HCT116 (cell line): ENCODE measurements around the gene CBLB. TPM values are rescaled to one million over a fixed set of nuclear protein-coding genes. Genes with fewer than 3 reads are reported as not detected.

ENCODE experiments used
- ATAC-seq: fragments of 200-7000 bp; cut with Tn5 transposase; 2 replicates; pipeline ENCODE4 v1.9.1; 2020; ENCODE audit warnings: mild to moderate bottlenecking, moderate library complexity
- BruUV-seq: library from RNA; stranded (reverse); fragments of 400-500 nt; replicated peaks from 2 replicates; lab custom pipeline; 2021; lab: Mats Ljungman, UMichigan
- CTCF ChIA-PET: fragments of 300-600 bp; sonication (Branson Sonifier 250); formaldehyde crosslinking; loops from one replicate; lab custom pipeline; 2021; ENCODE audit warnings: antibody characterized with exemption; lab: Charles Lee
- POLR2A ChIA-PET: fragments of 300-600, 350-600 bp; sonication (Branson Sonifier 250); formaldehyde crosslinking; loops from one replicate; lab custom pipeline; 2021; ENCODE audit warnings: antibody characterized with exemption; lab: Charles Lee
- RAD21 ChIA-PET, 2 experiments: fragments of 300-600 bp; sonication (Branson Sonifier 250); formaldehyde crosslinking; loops; one replicate each; lab custom pipeline; 2023; ENCODE audit warnings: low total read pairs in 2 of 2; ENCODE audit not compliant: uncharacterized antibody in 2 of 2, unreplicated experiment in 2 of 2, low non-redundant PET in 1 of 2; lab: Charles Lee
- DNase-seq: peaks from one replicate; pipeline ENCODE4 v3.0.0-alpha.2; 2010; ENCODE audit warnings: low read depth, low spot score
- H2AFZ ChIP-seq: fragments of 200-600 bp; shearing (Covaris generic), sonication (generic); 2 replicates; pipeline ENCODE4 v1.6.1; 2017; ENCODE audit warnings: low read depth, mixed run types, mixed read lengths, antibody characterized with exemption, low read length; ENCODE audit not compliant: poor library complexity, severe bottlenecking
- H3K27ac ChIP-seq: 2 replicates; pipeline ENCODE4 v1.5.1; 2012; ENCODE audit warnings: low read depth, low read length
- H3K27me3 ChIP-seq: fragments of 200-600 bp; sonication (generic); 2 replicates; pipeline ENCODE4 v1.6.1; 2016; ENCODE audit warnings: mixed run types, low read length, mixed read lengths; ENCODE audit not compliant: insufficient read depth
- H3K36me3 ChIP-seq, 2 experiments: fragments of 200-500 bp in 1 of 2; fragments of 200-600 bp in 1 of 2; sonication (Bioruptor generic) in 1 of 2; sonication (generic) in 1 of 2; 2 replicates each; pipeline versions ENCODE4 v1.5.1 to v1.6.1; 2014 to 2016; ENCODE audit warnings: low read length in 2 of 2, inconsistent platforms in 1 of 2, mixed read lengths in 1 of 2, mixed run types in 1 of 2; ENCODE audit not compliant: insufficient read depth in 2 of 2, control insufficient read depth in 1 of 2
- H3K4me1 ChIP-seq, 2 experiments: fragments of 200-600 bp in 1 of 2; sonication (generic) in 1 of 2; 2 replicates each; pipeline versions ENCODE4 v1.5.1 to v1.6.1; 2012 to 2017; ENCODE audit warnings: low read length in 2 of 2, inconsistent platforms in 1 of 2, mild to moderate bottlenecking in 1 of 2, mixed read lengths in 1 of 2, mixed run types in 1 of 2, moderate library complexity in 1 of 2; ENCODE audit not compliant: insufficient read depth in 2 of 2, control insufficient read depth in 1 of 2
- H3K4me2 ChIP-seq: fragments of 200-600 bp; sonication (generic); 2 replicates; pipeline ENCODE4 v1.6.1; 2017; ENCODE audit warnings: mixed run types, low read length, mixed read lengths
- H3K4me3 ChIP-seq, 2 experiments: fragments of 200-600 bp in 1 of 2; sonication (generic) in 1 of 2; replicated peaks in 1 of 2; 2 replicates each; pipeline ENCODE4 v1.5.1; 2011 to 2016; ENCODE audit warnings: low read length in 2 of 2, control low read depth in 1 of 2, low read depth in 1 of 2, mild to moderate bottlenecking in 1 of 2, mixed read lengths in 1 of 2, mixed run types in 1 of 2
- H3K79me2 ChIP-seq: fragments of 200-600 bp; sonication (generic); 2 replicates; pipeline ENCODE4 v1.6.1; 2017; ENCODE audit warnings: mild to moderate bottlenecking, mixed run types, low read length, moderate library complexity, mixed read lengths; ENCODE audit not compliant: insufficient read depth
- H3K9ac ChIP-seq: fragments of 200-600 bp; sonication (generic); 2 replicates; pipeline ENCODE4 v1.6.1; 2016; ENCODE audit warnings: low read length, mixed read lengths
- H3K9me2 ChIP-seq: fragments of 200-600 bp; sonication (generic), shearing (Covaris generic); 2 replicates; pipeline ENCODE4 v1.6.1; 2017; ENCODE audit warnings: mixed run types, mild to moderate bottlenecking, moderate library complexity; ENCODE audit not compliant: insufficient read depth
- H3K9me3 ChIP-seq, 2 experiments: fragments of 200-500 bp in 1 of 2; fragments of 200-600 bp in 1 of 2; sonication (Bioruptor generic) in 1 of 2; sonication (generic) in 1 of 2; 2 replicates each; pipeline ENCODE4 v1.6.1; 2014 to 2017; ENCODE audit warnings: low read length in 2 of 2, mixed read lengths in 2 of 2, inconsistent platforms in 1 of 2, low read depth in 1 of 2, mild to moderate bottlenecking in 1 of 2, mixed run types in 1 of 2, moderate library complexity in 1 of 2; ENCODE audit not compliant: control insufficient read depth in 1 of 2, insufficient read depth in 1 of 2
- H4K20me1 ChIP-seq: fragments of 200-600 bp; sonication (generic), shearing (Covaris generic); 2 replicates; pipeline ENCODE4 v1.6.1; 2017; ENCODE audit warnings: mixed run types, mild to moderate bottlenecking, moderate library complexity; ENCODE audit not compliant: insufficient read depth
- CBX3 ChIP-seq: IDR thresholded peaks from 2 replicates; pipeline ENCODE4 v1.6.1; 2012; ENCODE audit warnings: low read depth
- CEBPB ChIP-seq: IDR thresholded peaks from 2 replicates; pipeline ENCODE4 v1.6.1; 2012; ENCODE audit warnings: low read depth
- EZH2 ChIP-seq: fragments of 200-600 bp; sonication (generic); IDR thresholded peaks from 2 replicates; pipeline ENCODE4 v1.6.1; 2017; ENCODE audit warnings: antibody characterized with exemption, mixed run types
- JUND ChIP-seq: IDR thresholded peaks from 2 replicates; pipeline ENCODE4 v1.6.1; 2012
- POLR2AphosphoS5 ChIP-seq: IDR thresholded peaks from 2 replicates; pipeline ENCODE4 v1.6.1; 2011; ENCODE audit warnings: mild to moderate bottlenecking, low read depth, low read length, moderate library complexity
- ZFX ChIP-seq: fragments of 450-650 bp; IDR thresholded peaks from 2 replicates; pipeline ENCODE4 v1.6.1; 2017
- ZNF274 ChIP-seq: fragments of 200-500 bp; sonication (Bioruptor generic); IDR thresholded peaks from 2 replicates; pipeline ENCODE4 v1.6.1; 2014; ENCODE audit warnings: mild to moderate bottlenecking, low read depth, low read length, inconsistent platforms
- intact Hi-C: fragments of 100-400 bp; cut with micrococcal nuclease; formaldehyde crosslinking; loops from 2 replicates; pipeline ENCODE4 v1.10.0; 2022
- total RNA-seq: library from RNA; stranded (reverse); gene quantifications from one replicate; pipeline ENCODE4 v1.2.1, GENCODE V29; 2021; ENCODE audit not compliant: unreplicated experiment
- TF ChIP-seq, protein P1 (sequence below): IDR thresholded peaks from 2 replicates; pipeline ENCODE4 v1.6.1; 2011; ENCODE audit warnings: mild to moderate bottlenecking, low read length, moderate library complexity; ENCODE audit not compliant: insufficient replicate concordance; ENCODE audit errors: extremely low read depth

Gene CBLB
- total RNA-seq, 1 experiment from 2014 or later: 10.4 TPM

DNA sequence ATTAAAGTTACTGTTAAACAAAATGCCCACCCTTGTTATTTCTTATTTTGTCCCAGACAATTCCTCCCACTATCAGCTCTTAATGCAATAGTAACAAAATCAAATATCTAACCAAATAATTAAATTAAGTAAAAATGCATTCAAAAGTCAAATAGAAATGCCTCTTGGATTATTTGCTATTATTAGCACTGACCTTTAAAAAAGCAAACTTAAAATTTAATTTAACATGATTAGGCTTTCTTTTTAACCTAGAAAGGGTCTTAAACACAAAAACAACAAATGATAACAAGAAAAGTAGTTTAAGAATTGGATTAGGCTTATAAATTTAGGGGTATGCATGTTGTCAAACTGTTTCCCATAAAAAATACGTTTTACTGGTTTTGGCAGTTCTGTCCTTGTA, 159.8 kb downstream of the CBLB start:
- Histone ChIP-seq H3K27ac (no peak overlapping the region), H3K9me2 (no peaks in the 10 kb centered on the region), H3K79me2 (no peaks in the 10 kb centered on the region), H3K4me3 (no peak overlapping the region), H3K9ac (no peak overlapping the region), H3K36me3 (no peaks in the 10 kb centered on the region), H3K9me3 (no peaks in the 10 kb centered on the region), H4K20me1 (no peaks in the 10 kb centered on the region), H2AFZ (no peak overlapping the region), H3K4me2 (no peak overlapping the region), H3K27me3 (no peaks in the 10 kb centered on the region), H3K4me1 (no peaks in the 10 kb centered on the region)
- TF ChIP-seq CBX3: no peak
- ATAC-seq: no peak
- POLR2A ChIA-PET: no interaction called here
- no TSS peak for BruUV-seq
- no peak for DNase-seq
- RAD21 ChIA-PET: no interaction called here
- intact Hi-C loops: no loop called here
- CTCF ChIA-PET: no interaction called here

DNA sequence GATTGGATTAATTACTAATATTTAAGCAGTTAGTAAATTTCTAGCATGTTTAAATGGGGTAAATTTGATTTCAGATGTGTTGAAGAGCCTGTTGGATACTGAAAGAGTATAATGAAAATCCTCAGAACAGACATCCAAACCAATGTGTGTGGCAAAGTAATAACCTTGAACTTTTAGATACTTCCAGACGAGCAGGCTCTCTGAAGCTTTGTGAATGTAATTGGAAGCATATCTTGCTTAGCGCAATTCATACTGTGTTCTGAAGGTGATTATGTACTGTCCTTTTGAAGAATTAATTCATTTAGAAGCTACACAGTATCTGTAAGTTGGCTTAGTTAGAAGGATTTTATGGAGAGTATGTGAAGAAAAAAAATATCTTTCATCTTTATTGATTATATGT, 161.8 kb downstream of the CBLB start:
- ChIA-PET POLR2A (no interaction called here), RAD21 (no interaction called here)
- Histone ChIP-seq H3K4me1 (no peaks in the 10 kb centered on the region), H3K36me3 (no peaks in the 10 kb centered on the region), H3K27me3 (no peaks in the 10 kb centered on the region), H3K4me3 (no peak overlapping the region)
- intact Hi-C loops: no loop called here
- no peak for TF ChIP-seq JUND
- TF ChIP-seq, all 23 proteins: peak for 0
- no peaks in the 10 kb centered on the region for H3K9me3 ChIP-seq
- H3K27ac ChIP-seq: no peak overlapping the region
- no peaks in the 10 kb centered on the region for H3K79me2 ChIP-seq
- no peak for DNase-seq
- no TSS peak for BruUV-seq
- no peaks in the 10 kb centered on the region for H3K9me2 ChIP-seq
- no peak overlapping the region for H2AFZ ChIP-seq
- H4K20me1 ChIP-seq: no peaks in the 10 kb centered on the region
- no peak overlapping the region for H3K4me2 ChIP-seq
- no peak for ATAC-seq
- CTCF ChIA-PET: no interaction called here
- no peak overlapping the region for H3K9ac ChIP-seq

DNA sequence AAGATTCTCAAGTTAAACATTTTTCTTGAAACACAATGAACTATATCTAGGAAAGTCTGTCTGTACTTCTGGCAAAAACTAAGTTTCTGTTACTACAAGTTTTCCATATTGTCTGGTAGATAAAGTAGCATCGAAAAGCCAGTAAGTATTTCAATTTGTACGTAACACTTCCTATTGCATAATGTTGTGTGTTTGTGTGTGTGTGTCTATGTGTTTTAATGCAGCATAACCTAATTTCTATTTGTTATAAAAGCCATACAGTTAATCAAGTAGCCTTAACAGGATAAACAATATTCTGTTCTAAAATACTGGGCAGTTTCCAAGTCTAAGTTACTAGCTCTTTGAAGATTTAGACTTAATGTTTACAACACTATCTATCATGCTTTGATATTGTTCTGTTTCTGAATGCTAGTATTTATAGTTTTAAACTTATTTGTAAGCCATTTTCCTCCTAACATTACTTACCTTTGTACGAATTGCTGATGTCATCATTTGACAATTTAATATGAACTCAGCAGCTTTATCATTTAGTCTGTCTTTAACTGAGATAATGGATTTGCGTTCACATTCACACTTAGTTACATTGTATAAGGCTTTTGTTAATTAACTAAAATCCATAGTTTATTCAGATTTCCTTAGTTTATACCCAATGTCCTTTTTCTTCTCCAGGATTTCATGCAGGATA, 163.9 kb downstream of the CBLB start:
- Histone ChIP-seq H3K9me2 (no peaks in the 10 kb centered on the region), H2AFZ (no peak overlapping the region), H3K4me2 (no peak overlapping the region), H3K9me3 (no peaks in the 10 kb centered on the region), H3K36me3 (no peaks in the 10 kb centered on the region), H3K27me3 (no peaks in the 10 kb centered on the region), H3K79me2 (no peaks in the 10 kb centered on the region), H3K9ac (no peak overlapping the region), H4K20me1 (no peaks in the 10 kb centered on the region), H3K4me1 (no peaks in the 10 kb centered on the region), H3K4me3 (no peak overlapping the region), H3K27ac (no peak overlapping the region)
- TF ChIP-seq ZNF274 (no peak), ZFX (no peak), EZH2 (no peak), JUND (no peak), POLR2AphosphoS5 (no peak), CEBPB (no peak)
- TF ChIP-seq, protein P1, sequence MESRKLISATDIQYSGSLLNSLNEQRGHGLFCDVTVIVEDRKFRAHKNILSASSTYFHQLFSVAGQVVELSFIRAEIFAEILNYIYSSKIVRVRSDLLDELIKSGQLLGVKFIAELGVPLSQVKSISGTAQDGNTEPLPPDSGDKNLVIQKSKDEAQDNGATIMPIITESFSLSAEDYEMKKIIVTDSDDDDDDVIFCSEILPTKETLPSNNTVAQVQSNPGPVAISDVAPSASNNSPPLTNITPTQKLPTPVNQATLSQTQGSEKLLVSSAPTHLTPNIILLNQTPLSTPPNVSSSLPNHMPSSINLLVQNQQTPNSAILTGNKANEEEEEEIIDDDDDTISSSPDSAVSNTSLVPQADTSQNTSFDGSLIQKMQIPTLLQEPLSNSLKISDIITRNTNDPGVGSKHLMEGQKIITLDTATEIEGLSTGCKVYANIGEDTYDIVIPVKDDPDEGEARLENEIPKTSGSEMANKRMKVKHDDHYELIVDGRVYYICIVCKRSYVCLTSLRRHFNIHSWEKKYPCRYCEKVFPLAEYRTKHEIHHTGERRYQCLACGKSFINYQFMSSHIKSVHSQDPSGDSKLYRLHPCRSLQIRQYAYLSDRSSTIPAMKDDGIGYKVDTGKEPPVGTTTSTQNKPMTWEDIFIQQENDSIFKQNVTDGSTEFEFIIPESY: no peak
- ChIA-PET POLR2A (no interaction called here), CTCF (no interaction called here), RAD21 (no interaction called here)
- no peak for DNase-seq
- BruUV-seq: no TSS peak
- ATAC-seq: no peak
- intact Hi-C loops: no loop called here
